Stomach (tissue), 19 donors: ENCODE results near the gene CLN3. TPM values are rescaled to one million over a fixed set of nuclear protein-coding genes. Genes with fewer than 3 reads are reported as not detected.

Source experiments
- DNase-seq, 2 donors: peaks; one replicate each; pipeline versions ENCODE4 v3.0.0 to v3.0.0-alpha.2; 2013 to 2019
- H3K27ac ChIP-seq, 5 donors: fragments of 200-600 bp in 4 of 5; sonication (generic) in 4 of 5; one replicate each; pipeline ENCODE4 v1.5.1; 2013 to 2019; ENCODE audit warnings: mild to moderate bottlenecking in 1 of 5, moderate library complexity in 1 of 5
- H3K27me3 ChIP-seq, 3 donors: fragments of 200-600 bp; sonication (generic); one replicate each; pipeline ENCODE4 v1.5.1; 2017 to 2019; ENCODE audit warnings: mixed run types in 1 of 3
- H3K36me3 ChIP-seq, 4 donors: fragments of 200-600 bp; sonication (generic); 1 replicate in 3 of 4; 2 replicates in 1 of 4; pipeline ENCODE4 v1.5.1; 2016 to 2019
- H3K4me1 ChIP-seq, 4 donors: fragments of 200-600 bp; sonication (generic); one replicate each; pipeline ENCODE4 v1.5.1; 2016 to 2019
- H3K4me3 ChIP-seq, 4 donors: fragments of 200-600 bp; sonication (generic) in 3 of 4; one replicate each; pipeline ENCODE4 v1.5.1; 2016 to 2019; ENCODE audit warnings: mild to moderate bottlenecking in 1 of 4
- H3K9me3 ChIP-seq, 4 donors: fragments of 200-600 bp; sonication (generic); one replicate each; pipeline ENCODE4 v1.5.1; 2016 to 2019
- EP300 ChIP-seq: sonication (generic); formaldehyde crosslinking; IDR thresholded peaks from one replicate; pipeline ENCODE4 v1.6.1; 2017; ENCODE audit warnings: antibody characterized with exemption
- POLR2A ChIP-seq, 4 donors: fragments of 450-650 bp; IDR thresholded peaks; one replicate each; pipeline ENCODE4 v1.6.1; 2016; ENCODE audit warnings: antibody characterized with exemption in 4 of 4, control low read depth in 2 of 4, mild to moderate bottlenecking in 1 of 4, moderate library complexity in 1 of 4
- POLR2AphosphoS5 ChIP-seq, 3 donors: sonication (generic); formaldehyde crosslinking; IDR thresholded peaks; one replicate each; pipeline ENCODE4 v1.6.1; 2016; ENCODE audit warnings: antibody characterized with exemption in 3 of 3
- WGBS, 5 donors: extraction: QIAGEN DNeasy Blood & Tissue Kit in 3 of 5; methylation state at CpG; one replicate each; pipeline versions ENCODE4 v1.1.5 to v1.1.7; 2013 to 2018; 5-methylcytosine and 5-hydroxymethylcytosine counted together
- intact Hi-C: fragments of 100-400 bp; cut with DNase I; formaldehyde crosslinking; loops from one replicate; pipeline ENCODE4 v1.15.1; 2023; ENCODE audit warnings: low total_unique reads
- long read RNA-seq, 10 donors: transcript quantifications; one replicate each; lab custom pipeline, GENCODE V29; 2026
- polyA plus RNA-seq, 3 donors: library from polyadenylated mRNA; stranded (reverse); fragments of 200-250 nt; gene quantifications; one replicate each; pipeline ENCODE4 v1.2.3, GENCODE V29; 2013
- total RNA-seq, 5 donors: library from RNA; depleted of rRNA; stranded (reverse); fragments of >200 nt; gene quantifications; one replicate each; pipeline versions ENCODE4 v1.1.0 to v1.2.3, GENCODE V29; 2014 to 2016
- TF ChIP-seq, protein P1 (sequence below), 7 experiments: fragments of 450-650 bp in 4 of 7; fragments of 200-600 bp in 3 of 7; sonication (generic) in 3 of 7; IDR thresholded peaks; one replicate each; pipeline ENCODE4 v1.5.1; 2016 to 2019; ENCODE audit warnings: antibody characterized with exemption in 7 of 7, control low read depth in 2 of 7, mild to moderate bottlenecking in 1 of 7
- donor health status: healthy with polysubstance abuse.
- donor health status: Bipolar disorder and iron deficiency.
- donor health status: healthy.

Gene CLN3
- total RNA-seq (10 to 100 TPM; 10.5 to 55.6 (median 22.8) TPM), polyA plus RNA-seq (10 to 100 TPM in 2 of 3 donors, 1 to 10 TPM in 1; 6.6 to 25.0 (median 10.8) TPM)
- long read RNA-seq, donor 1: 0 reads
- long read RNA-seq, donor 2, partial matches to known transcripts: 0 of 3 reads
- long read RNA-seq, donor 2, other reads (novel, unspliced or antisense): 0 of 3 reads
- long read RNA-seq, donor 3, partial matches to known transcripts: 0 of 1 reads
- long read RNA-seq, donor 3, other reads (novel, unspliced or antisense): 0 of 1 reads
- long read RNA-seq, donor 4, partial matches to known transcripts: 0 of 1 reads
- long read RNA-seq, donor 4, other reads (novel, unspliced or antisense): 0 of 1 reads
- long read RNA-seq, donor 5, partial matches to known transcripts: 0 of 5 reads
- long read RNA-seq, donor 5, other reads (novel, unspliced or antisense): 0 of 5 reads
- long read RNA-seq, donor 6, transcript CLN3-244 (16 exons, 3,832 nt): major isoform, 5 of 14 reads
- long read RNA-seq, donor 6, partial matches to known transcripts: 6 of 14 reads
- long read RNA-seq, donor 6, other reads (novel, unspliced or antisense): 0 of 14 reads
- long read RNA-seq, donor 7, transcript CLN3-244 (16 exons, 3,832 nt): major isoform, 6 of 9 reads
- long read RNA-seq, donor 7, partial matches to known transcripts: 0 of 9 reads
- long read RNA-seq, donor 7, other reads (novel, unspliced or antisense): 0 of 9 reads
- long read RNA-seq, donor 8, partial matches to known transcripts: 0 of 2 reads
- long read RNA-seq, donor 8, other reads (novel, unspliced or antisense): 0 of 2 reads
- long read RNA-seq, donor 9, partial matches to known transcripts: 0 of 3 reads
- long read RNA-seq, donor 9, other reads (novel, unspliced or antisense): 0 of 3 reads
- long read RNA-seq, donor 10, partial matches to known transcripts: 0 of 2 reads
- long read RNA-seq, donor 10, other reads (novel, unspliced or antisense): 0 of 2 reads

DNA sequence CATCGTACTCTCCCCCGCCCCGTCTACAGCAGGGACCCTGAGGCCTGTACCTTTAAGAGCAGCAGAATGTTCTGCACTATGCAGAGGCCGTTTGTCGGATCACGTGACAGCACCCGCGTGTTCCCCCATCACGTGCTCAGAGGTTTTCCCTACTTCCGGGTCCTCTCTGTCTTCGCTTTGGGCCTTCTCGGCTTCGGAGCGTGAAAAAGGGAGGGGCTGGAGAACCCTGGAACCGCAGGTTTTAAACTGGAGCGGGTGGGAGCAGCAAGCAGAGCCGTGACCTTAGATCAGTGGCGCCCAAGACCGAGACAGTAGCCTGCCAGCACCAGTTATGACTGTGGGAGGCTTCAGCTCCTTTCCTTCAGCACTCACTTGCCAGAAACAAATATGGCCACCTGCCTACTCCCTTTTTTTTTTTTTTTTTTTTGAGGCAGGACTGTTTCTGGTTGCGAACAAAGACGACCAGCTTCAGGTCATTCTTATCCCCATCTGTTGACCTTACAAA, at the start of gene CLN3:
CLN3 (minus strand) TSS at position 105 of the 505 bp plus-strand sequence. CDS start 315 bp downstream, outside the sequence.
- 0% methylated on average over 18 to 21 of the region's 21 CpGs for WGBS, 5 donors
- TF ChIP-seq POLR2AphosphoS5 (IDR thresholded peaks at IDR 0.05): peak; percentile 63 to 78 (median 72)
- TF ChIP-seq POLR2A (IDR thresholded peaks at IDR 0.05): no peak
- TF ChIP-seq EP300: no peak
- TF ChIP-seq, protein P1, sequence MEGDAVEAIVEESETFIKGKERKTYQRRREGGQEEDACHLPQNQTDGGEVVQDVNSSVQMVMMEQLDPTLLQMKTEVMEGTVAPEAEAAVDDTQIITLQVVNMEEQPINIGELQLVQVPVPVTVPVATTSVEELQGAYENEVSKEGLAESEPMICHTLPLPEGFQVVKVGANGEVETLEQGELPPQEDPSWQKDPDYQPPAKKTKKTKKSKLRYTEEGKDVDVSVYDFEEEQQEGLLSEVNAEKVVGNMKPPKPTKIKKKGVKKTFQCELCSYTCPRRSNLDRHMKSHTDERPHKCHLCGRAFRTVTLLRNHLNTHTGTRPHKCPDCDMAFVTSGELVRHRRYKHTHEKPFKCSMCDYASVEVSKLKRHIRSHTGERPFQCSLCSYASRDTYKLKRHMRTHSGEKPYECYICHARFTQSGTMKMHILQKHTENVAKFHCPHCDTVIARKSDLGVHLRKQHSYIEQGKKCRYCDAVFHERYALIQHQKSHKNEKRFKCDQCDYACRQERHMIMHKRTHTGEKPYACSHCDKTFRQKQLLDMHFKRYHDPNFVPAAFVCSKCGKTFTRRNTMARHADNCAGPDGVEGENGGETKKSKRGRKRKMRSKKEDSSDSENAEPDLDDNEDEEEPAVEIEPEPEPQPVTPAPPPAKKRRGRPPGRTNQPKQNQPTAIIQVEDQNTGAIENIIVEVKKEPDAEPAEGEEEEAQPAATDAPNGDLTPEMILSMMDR (IDR thresholded peaks at IDR 0.05): no peak
- intact Hi-C loops: no loop called here

DNA sequence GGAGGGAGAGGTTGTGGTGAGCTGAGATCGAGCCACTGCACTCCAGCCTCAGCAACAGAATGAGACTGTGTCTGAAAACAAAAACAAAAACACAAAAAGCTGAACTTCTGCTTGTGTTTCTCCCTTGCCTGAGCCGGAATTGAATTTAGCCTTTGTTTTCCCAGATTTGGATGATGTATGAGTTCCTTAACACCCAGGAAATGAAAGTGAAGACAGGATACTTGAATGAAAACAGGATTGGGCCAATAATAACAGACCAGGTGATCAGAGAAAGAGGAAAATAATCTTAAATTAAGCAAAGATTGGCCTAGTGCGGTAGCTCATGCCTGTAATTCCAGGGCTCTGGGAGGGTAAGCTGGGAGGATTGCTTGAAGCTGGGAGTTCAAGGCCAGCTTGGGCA, 48.5 kb upstream of the CLN3 start:
- intact Hi-C loops: no loop called here
- peaks cover 22 to 66% (median 39%) of the 10 kb centered on the region in 4 donors for H3K4me1 ChIP-seq
- WGBS, 5 donors: 73 to 90% (median 84%) methylated on average over 3 of the region's 3 CpGs
- peak overlapping the region in 3 of 5 donors; percentile 92 to 95 (median 93) for H3K27ac ChIP-seq
- TF ChIP-seq POLR2A (IDR thresholded peaks at IDR 0.05): no peak
- peaks cover 0 to 17% (median 8%) of the 10 kb centered on the region in 4 donors for H3K36me3 ChIP-seq
- DNase-seq: no peak
- H3K4me3 ChIP-seq: no peak overlapping the region
- no peaks in the 10 kb centered on the region for H3K27me3 ChIP-seq
- H3K9me3 ChIP-seq: no peaks in the 10 kb centered on the region

More for the DNA sequence above, at the start of gene CLN3:
- peaks cover 13 to 50% (median 22%) of the 10 kb centered on the region in 4 donors for H3K4me1 ChIP-seq
- DNase-seq: peak; percentile 91 to 97
- peak within 1 kb of the TSS; percentile 84 to 94 (median 90) for H3K4me3 ChIP-seq
- peak within 1 kb of the TSS; percentile 90 to 97 (median 92) for H3K27ac ChIP-seq
- no peaks in the 10 kb centered on the region for H3K27me3 ChIP-seq
- no peaks in the 10 kb centered on the region for H3K9me3 ChIP-seq
- H3K36me3 ChIP-seq: peaks cover 23 to 30% (median 28%) of the 10 kb centered on the region in 4 donors

DNA sequence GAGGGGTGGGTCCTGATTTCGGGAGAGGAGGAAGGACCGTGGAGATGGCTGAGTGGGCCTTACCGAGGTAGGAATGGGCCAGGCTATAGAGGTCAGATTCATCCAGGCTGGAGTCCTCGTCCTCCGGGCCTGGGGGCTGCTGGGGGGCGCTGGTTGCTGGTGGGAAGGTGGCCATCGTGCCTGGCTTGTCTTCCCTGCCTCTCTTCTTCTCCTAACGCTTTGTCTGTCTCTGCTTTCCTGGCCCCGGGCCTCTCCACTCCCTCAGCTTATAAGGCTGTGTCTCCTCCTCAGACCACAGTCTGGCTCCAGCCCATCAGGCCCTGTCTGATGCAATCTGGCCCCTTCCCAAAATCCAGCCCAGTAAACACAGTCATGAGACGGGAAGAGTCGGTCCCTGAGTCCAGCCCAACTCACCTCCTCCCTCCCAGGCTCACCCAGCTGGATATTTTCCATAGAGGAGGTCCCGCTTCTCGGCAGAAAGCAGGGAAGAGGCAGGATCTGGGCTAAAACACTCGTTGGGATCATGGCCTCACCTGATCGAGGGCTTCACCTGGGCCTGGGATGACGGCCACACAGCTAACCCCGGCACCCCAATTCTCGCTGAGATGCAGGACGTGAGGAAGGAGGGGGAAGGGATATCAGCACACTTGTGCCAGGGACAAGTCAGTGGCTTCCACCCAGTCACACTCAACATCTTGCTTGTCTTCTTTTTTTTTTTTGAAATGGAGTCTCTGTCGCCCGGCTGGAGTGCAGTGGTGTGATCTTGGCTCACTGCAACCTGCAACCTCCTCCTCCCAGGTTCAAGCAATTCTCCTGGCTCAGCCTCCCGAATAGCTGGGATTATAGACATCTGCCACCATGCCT, 47.1 kb upstream of the CLN3 start, which contains the start of gene NUPR1:
NUPR1 (minus strand) TSS at position 242 of the 864 bp plus-strand sequence; CDS start at position 175, 67 bp downstream.
- peak; percentile 95 for DNase-seq
- H3K9me3 ChIP-seq: no peaks in the 10 kb centered on the region
- peaks cover 22 to 79% (median 51%) of the 10 kb centered on the region in 4 donors for H3K4me1 ChIP-seq
- peak within 1 kb of the TSS; percentile 45 to 71 (median 52) for H3K4me3 ChIP-seq
- H3K27me3 ChIP-seq: no peaks in the 10 kb centered on the region
- intact Hi-C loops: no loop called here
- H3K27ac ChIP-seq: peak within 1 kb of the TSS; percentile 85 to 95 (median 92)
- TF ChIP-seq POLR2A (IDR thresholded peaks at IDR 0.05) (peak in 2 of 4 donors; percentile 62 to 70), EP300 (peak; percentile 56), POLR2AphosphoS5 (IDR thresholded peaks at IDR 0.05) (peak; percentile 91 to 92 (median 91))
- TF ChIP-seq, protein P1 (IDR thresholded peaks at IDR 0.05): no peak
- WGBS, 5 donors: 18 to 41% (median 23%) methylated on average over 19 to 22 of the region's 22 CpGs
- H3K36me3 ChIP-seq: peaks cover 0 to 30% (median 13%) of the 10 kb centered on the region in 4 donors
